Spleen (tissue), 11 donors: ENCODE data around the gene CEP55. TPM values are rescaled to one million over a fixed set of nuclear protein-coding genes. Genes with fewer than 3 reads are reported as not detected.

Experiments
- DNase-seq: peaks from one replicate; pipeline ENCODE4 v3.0.0-alpha.2; 2020
- H3K27ac ChIP-seq, 8 donors: fragments of 200-600 bp; sonication (generic) in 7 of 8; 1 replicate in 4 of 8; 2 replicates in 4 of 8; pipeline versions ENCODE4 v1.5.0 to v1.8.0; 2016 to 2021; ENCODE audit warnings: inconsistent platforms in 4 of 8, mild to moderate bottlenecking in 4 of 8, moderate library complexity in 1 of 8
- H3K27me3 ChIP-seq, 7 donors: fragments of 200-600 bp; sonication (generic) in 6 of 7; replicated peaks in 1 of 7; 1 replicate in 4 of 7; 2 replicates in 3 of 7; pipeline versions ENCODE4 v1.5.0 to v1.8.0; 2016 to 2021; ENCODE audit warnings: inconsistent platforms in 3 of 7, mild to moderate bottlenecking in 1 of 7
- H3K36me3 ChIP-seq, 6 donors: fragments of 200-600 bp; sonication (generic) in 5 of 6; 1 replicate in 4 of 6; 2 replicates in 2 of 6; pipeline versions ENCODE4 v1.5.0 to v1.8.0; 2016 to 2021; ENCODE audit warnings: inconsistent platforms in 2 of 6
- H3K4me1 ChIP-seq, 6 donors: fragments of 200-600 bp; sonication (generic) in 5 of 6; 1 replicate in 3 of 6; 2 replicates in 3 of 6; pipeline versions ENCODE4 v1.5.0 to v1.8.0; 2016 to 2021; ENCODE audit warnings: inconsistent platforms in 3 of 6
- H3K4me3 ChIP-seq, 8 donors: fragments of 200-600 bp; sonication (generic) in 7 of 8; 1 replicate in 4 of 8; 2 replicates in 4 of 8; pipeline versions ENCODE4 v1.5.0 to v1.8.0; 2016 to 2021; ENCODE audit warnings: inconsistent platforms in 4 of 8, mild to moderate bottlenecking in 4 of 8, moderate library complexity in 2 of 8
- H3K9me3 ChIP-seq, 8 donors: fragments of 200-600 bp; sonication (generic) in 7 of 8; 1 replicate in 4 of 8; 2 replicates in 4 of 8; pipeline versions ENCODE4 v1.5.0 to v1.8.0; 2016 to 2021; ENCODE audit warnings: inconsistent platforms in 4 of 8
- CTCF ChIP-seq, 11 experiments: fragments of 200-600 bp in 7 of 11; fragments of 450-650 bp in 4 of 11; sonication (generic) in 4 of 11; IDR thresholded peaks in 8 of 11; conservative IDR thresholded peaks in 3 of 11; 1 replicate in 7 of 11; 2 replicates in 4 of 11; pipeline versions ENCODE4 v1.4.0 to v1.8.0; 2016 to 2021; ENCODE audit warnings: antibody characterized with exemption in 11 of 11, inconsistent platforms in 4 of 11, mild to moderate bottlenecking in 1 of 11
- POLR2A ChIP-seq, 3 donors: fragments of 450-650 bp; IDR thresholded peaks; one replicate each; pipeline ENCODE4 v1.5.1; 2017; ENCODE audit warnings: antibody characterized with exemption in 3 of 3, mild to moderate bottlenecking in 1 of 3
- POLR2AphosphoS5 ChIP-seq, 3 donors: sonication (generic); formaldehyde crosslinking; IDR thresholded peaks; one replicate each; pipeline ENCODE4 v1.5.1; 2017; ENCODE audit warnings: antibody characterized with exemption in 3 of 3
- WGBS, 5 donors: extraction: QIAGEN DNeasy Blood & Tissue Kit in 3 of 5; methylation state at CpG; one replicate each; pipeline versions ENCODE4 v1.1.5 to v1.1.7; 2013 to 2018; 5-methylcytosine and 5-hydroxymethylcytosine counted together
- intact Hi-C: fragments of 100-400 bp; cut with DNase I; formaldehyde crosslinking; loops from one replicate; pipeline ENCODE4 v1.15.0; 2023; ENCODE audit warnings: low total_unique reads
- polyA plus RNA-seq, 3 donors: library from polyadenylated mRNA; stranded (reverse); fragments of 200-250 nt; gene quantifications; one replicate each; pipeline ENCODE4 v1.2.1, GENCODE V29; 2013
- total RNA-seq, 7 donors: library from RNA; depleted of rRNA in 3 of 7; stranded (reverse); fragments of >200 nt in 3 of 7; fragmentation: NEBNext Ultra II Directional in 4 of 7; extraction: Animal tissue kit (Norgen Biotek cat#: 25700) in 4 of 7; gene quantifications; one replicate each; pipeline versions ENCODE4 v1.1.0 to v1.2.1, GENCODE V29; 2016 to 2021
- donor health status: healthy with polysubstance abuse.
- donor health status: DM: no; HTN: no; CAD: no; lungs with moderate emphysema.
- donor health status: DM: no; HTN: no; CAD: no.
- donor health status: Bipolar disorder and iron deficiency.
- donor health status: healthy.
- donor health status: DM: no; HTN: no; CAD: no.
- donor health status: DM: yes; HTN: yes; CAD: no.

The CEP55 gene
- total and polyA plus RNA-seq, 10 donors = 0.95 to 6.6 (median 3.1) TPM

GRCh38 chr10:93514521-93514920, 18.1 kb downstream of the CEP55 start:
- H3K27me3 ChIP-seq = no peaks in the 10 kb centered on the region
- H3K27ac ChIP-seq = peak overlapping the region in 3 of 8 donors; percentile 22 to 64 (median 61)
- TF ChIP-seq CTCF (IDR thresholded peaks at IDR 0.05 in 8 of 11, conservative IDR thresholded peaks at IDR 0.05 in 3 of 11) = no peak
- no peak overlapping the region for H3K4me3 ChIP-seq
- intact Hi-C loops = no loop called here
- no peaks in the 10 kb centered on the region for H3K9me3 ChIP-seq
- DNase-seq = no peak
- H3K4me1 ChIP-seq = peaks cover 0 to 38% (median 3%) of the 10 kb centered on the region in 6 donors
- peaks cover 0 to 27% (median 0%) of the 10 kb centered on the region in 6 donors for H3K36me3 ChIP-seq
- 86 to 96% (median 92%) methylated on average over 4 of the region's 4 CpGs for WGBS, 5 donors

DNA sequence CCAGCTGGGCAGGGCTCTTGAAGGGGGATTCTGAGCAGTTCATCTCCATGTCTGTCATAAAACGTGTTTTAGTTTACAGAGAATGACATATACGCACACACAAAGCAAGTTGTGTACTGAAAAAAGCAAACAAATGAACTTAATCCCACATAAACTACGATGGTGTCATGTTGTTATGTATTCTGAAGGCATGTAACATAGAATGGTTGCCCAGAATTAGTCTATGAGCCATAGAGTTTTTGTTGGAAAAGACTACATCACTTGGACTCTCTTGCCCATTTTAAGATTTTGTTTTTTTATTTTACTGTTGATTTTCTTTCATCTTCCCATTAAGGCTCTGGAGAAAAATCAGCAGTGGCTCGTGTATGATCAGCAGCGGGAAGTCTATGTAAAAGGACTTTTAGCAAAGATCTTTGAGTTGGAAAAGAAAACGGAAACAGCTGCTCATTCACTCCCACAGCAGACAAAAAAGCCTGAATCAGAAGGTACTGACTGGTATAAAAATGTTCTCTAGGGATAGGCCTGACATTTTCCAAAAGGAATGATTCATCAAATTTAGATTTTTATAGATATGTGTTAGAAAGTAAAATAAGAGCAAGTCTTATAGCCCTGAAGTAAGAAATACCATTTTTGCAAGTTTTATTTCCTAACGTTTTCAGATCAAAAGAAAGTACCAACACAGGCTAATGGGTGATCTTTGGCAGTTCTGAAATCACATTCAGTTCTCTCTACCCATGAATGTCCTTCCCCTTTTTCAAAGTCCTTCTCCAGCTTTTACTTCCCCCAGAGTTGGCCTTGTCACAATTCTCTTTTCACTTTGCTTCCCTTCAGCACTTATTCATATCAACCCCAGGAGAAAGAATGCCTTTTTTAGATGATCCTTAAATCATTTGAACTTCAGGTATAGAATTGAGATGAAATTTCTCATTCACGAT, 18.9 kb downstream of the CEP55 start:
- WGBS, 5 donors = 64 to 76% (median 70%) methylated on average over 8 of the region's 8 CpGs
- no peak overlapping the region for H3K4me3 ChIP-seq
- peaks cover 0 to 36% (median 0%) of the 10 kb centered on the region in 6 donors for H3K36me3 ChIP-seq
- DNase-seq = no peak
- no peaks in the 10 kb centered on the region for H3K9me3 ChIP-seq
- intact Hi-C loops = no loop called here
- H3K27ac ChIP-seq = peak overlapping the region in 5 of 8 donors; percentile 1 to 64 (median 25)
- peaks cover 0 to 38% (median 3%) of the 10 kb centered on the region in 6 donors for H3K4me1 ChIP-seq
- TF ChIP-seq POLR2AphosphoS5 (IDR thresholded peaks at IDR 0.05) (no peak), POLR2A (IDR thresholded peaks at IDR 0.05) (no peak), CTCF (IDR thresholded peaks at IDR 0.05 in 8 of 11, conservative IDR thresholded peaks at IDR 0.05 in 3 of 11) (no peak)
- no peaks in the 10 kb centered on the region for H3K27me3 ChIP-seq

DNA sequence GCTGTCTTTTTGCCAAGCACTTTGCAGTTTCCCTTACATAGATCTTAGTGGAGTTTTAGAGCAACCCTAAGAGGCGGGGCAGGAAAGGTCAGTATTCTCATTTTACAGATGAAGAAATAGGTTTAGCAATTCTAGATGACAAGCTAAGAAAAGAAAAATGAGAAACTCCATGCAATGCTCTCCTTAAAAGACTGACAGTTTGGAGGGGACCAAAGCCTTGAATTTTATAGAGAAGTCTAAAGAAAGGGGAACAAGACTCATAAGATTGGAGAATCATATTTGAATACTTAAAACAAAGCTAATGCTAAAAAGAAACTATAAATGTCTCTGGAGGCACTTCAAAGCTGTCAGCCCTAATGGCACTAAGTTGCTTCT, 19.6 kb downstream of the CEP55 start:
- H3K4me3 ChIP-seq = no peak overlapping the region
- no peak for TF ChIP-seq POLR2AphosphoS5 (IDR thresholded peaks at IDR 0.05)
- TF ChIP-seq CTCF (IDR thresholded peaks at IDR 0.05 in 8 of 11, conservative IDR thresholded peaks at IDR 0.05 in 3 of 11) = no peak
- TF ChIP-seq POLR2A (IDR thresholded peaks at IDR 0.05) = no peak
- no peaks in the 10 kb centered on the region for H3K27me3 ChIP-seq
- H3K4me1 ChIP-seq = peaks cover 0 to 38% (median 3%) of the 10 kb centered on the region in 6 donors
- peak overlapping the region in 3 of 8 donors; percentile 25 to 64 (median 61) for H3K27ac ChIP-seq
- H3K36me3 ChIP-seq = peaks cover 0 to 42% (median 0%) of the 10 kb centered on the region in 6 donors
- peaks cover 0 to 2% (median 0%) of the 10 kb centered on the region in 8 donors for H3K9me3 ChIP-seq
- DNase-seq = no peak
- intact Hi-C loops = no loop called here
- WGBS, 5 donors = 65 to 92% (median 88%) methylated on average over 1 of the region's 1 CpG

DNA sequence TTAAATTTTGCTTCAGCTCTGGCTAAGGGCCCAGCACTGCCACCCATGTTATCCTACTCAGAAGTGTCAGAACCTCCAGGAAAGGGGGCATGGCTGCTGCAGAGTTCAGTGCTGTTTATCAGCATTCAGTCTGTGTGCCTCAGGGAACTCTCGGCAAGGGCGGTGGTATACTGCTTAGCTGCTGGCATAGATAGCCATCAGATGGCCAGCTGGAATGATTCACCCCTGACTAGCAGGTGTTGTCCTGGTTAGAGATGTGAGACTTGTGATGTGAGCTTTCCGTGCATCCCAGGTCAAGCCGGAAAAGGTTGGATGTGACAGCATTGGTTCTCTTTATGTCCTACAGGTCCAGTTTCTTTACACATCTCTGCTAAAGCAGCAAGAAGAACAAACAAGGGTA, 22.1 kb downstream of the CEP55 start:
- no peak overlapping the region for H3K27ac ChIP-seq
- H3K9me3 ChIP-seq = peaks cover 0 to 8% (median 0%) of the 10 kb centered on the region in 8 donors
- 94 to 100% (median 98%) methylated on average over 4 of the region's 4 CpGs for WGBS, 5 donors
- DNase-seq = no peak
- H3K36me3 ChIP-seq = peaks cover 0 to 49% (median 0%) of the 10 kb centered on the region in 6 donors
- H3K4me1 ChIP-seq = peaks cover 0 to 34% (median 3%) of the 10 kb centered on the region in 6 donors
- no peak overlapping the region for H3K4me3 ChIP-seq
- intact Hi-C loops = no loop called here
- H3K27me3 ChIP-seq = no peaks in the 10 kb centered on the region
- no peak for TF ChIP-seq POLR2A (IDR thresholded peaks at IDR 0.05)
